Activated CD4-positive, CD25-positive, alpha-beta regulatory T cell treated with anti-CD3 and anti-CD28 coated beads, Interleukin-2, amount 50 U/mL, for 16 hours (primary cell): ENCODE measurements around the gene NUDT4B.
"Not testable (repeated sequence)": the region's sequence is repeated elsewhere in the genome, so short reads cannot be mapped to it uniquely, and the experiment has no call there.

Source experiments
- DNase-seq: peaks from one replicate; pipeline ENCODE4 v3.0.0-alpha.2; 2020; ENCODE audit warnings: low read depth, low spot score

Gene NUDT4B

DNA sequence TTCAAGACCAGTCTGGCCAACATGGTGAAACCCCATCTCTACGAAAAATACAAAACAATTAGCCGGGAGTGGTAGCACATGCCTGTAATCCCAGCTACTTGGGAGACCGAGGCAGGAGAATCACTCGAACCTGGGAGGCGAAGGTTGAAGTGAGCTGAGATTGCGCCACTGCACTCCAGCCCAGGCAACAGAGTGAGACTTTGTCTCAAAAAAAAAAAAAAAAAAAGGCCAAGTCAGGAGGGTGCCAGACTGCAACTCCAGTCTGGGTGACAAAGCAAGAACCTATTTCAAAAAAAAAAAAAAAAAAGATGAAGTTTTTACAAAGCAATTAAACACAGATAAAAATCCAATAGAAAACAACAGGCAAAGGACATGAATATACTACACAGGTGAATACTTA is 9.9 kb upstream of the NUDT4B start:
- not testable (repeated sequence) for DNase-seq

DNA sequence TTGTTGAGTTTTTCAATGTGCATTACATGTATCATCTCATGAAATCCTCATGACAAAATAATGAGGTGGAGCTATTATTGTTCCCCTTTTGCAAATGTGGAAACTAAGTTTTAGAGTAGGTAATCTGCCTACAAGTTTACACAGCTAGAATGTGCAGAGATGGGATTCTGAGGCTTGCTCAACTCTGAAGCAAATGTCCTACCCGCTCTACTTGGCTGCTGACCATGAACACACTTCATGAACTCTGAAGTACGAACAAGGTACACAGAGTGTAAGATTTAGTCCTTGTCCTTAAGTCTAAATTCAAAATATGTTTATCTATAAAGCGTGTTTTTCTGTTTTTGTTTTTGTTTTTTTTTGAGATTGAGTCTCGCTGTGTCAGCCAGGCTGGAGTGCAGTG is 5.4 kb upstream of the NUDT4B start:
- DNase-seq = not testable (repeated sequence)

DNA sequence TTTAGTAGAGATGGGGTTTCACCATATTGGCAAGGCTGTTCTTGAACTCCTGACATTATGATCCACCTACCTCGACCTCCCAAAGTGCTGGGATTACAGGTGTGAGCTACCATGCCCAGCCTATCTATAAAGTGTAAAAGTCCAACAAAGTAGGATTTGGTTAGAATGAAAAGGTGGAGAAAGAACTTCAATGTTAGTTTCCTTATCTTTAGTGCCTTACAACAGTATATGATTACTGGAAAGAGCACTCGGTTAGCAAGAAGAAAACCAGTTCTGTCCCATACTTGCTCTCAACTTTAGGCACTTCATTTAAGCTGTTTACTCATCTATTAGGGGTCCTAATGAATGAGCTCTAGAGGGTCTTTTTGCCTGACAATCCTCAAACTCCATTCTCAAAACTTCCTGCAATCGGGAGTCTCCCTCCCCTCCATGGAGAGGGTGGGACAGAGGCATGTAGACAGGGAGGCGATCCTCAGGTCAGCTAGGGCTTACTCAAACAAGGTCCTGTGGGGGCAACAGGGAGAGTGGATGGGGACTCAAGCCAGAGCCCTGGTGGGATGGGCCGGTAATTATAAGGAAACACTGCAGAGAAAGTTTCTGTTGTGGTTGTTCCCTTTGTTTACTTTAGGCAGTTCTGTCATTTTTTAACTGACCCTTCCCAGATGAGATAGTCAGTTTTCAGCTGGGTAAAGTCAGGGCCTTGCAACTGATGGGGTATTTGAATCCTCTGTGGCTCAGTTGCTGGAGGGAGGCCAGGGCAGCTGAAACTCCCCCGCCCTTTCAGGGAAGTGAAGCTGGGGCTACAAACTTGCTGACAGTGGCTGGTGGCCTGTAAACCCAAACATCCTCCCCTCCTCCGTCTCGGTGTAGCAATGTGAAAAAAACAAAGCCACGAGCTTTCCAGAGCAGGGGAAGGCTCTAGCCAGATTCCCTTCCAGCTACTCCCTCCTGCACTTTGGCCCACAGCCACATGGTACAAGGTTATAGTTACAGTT is 4.6 kb upstream of the NUDT4B start:
- DNase-seq = not testable (repeated sequence)

DNA sequence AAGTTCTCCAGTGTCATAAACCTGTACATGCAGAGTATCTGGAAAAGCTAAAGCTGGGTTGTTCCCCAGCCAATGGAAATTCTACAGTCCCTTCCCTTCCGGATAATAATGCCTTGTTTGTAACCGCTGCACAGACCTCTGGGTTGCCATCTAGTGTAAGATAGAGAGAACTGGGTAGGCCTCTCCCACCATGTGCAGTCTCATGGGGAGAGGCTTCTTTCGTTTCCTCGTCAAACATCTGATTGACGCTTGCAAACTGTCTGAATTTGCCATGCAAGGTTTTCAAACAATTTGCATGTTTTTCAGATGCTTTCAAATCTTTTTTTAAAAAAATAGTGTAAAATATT is 734 bp downstream of the NUDT4B start:
- not testable (repeated sequence) for DNase-seq

DNA sequence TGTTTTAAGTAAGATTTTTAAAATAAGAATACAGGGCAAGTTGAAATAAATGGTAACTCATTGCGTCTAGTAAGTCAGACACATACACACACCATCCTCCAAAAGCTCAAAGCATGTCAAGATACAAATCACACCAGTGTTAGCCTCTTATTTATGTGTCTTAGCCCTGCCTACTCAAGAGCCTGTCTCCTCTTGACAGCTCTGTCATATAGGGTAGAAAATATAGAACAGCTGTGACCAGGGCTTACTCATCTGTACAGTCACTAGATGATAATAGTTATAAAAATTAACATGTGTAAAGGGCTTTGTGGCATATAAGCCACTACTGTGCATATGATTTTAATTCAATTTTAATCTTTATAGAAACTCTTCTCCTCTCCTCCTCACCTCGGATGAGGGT is 7.7 kb downstream of the NUDT4B start:
- DNase-seq = not testable (repeated sequence)

DNA sequence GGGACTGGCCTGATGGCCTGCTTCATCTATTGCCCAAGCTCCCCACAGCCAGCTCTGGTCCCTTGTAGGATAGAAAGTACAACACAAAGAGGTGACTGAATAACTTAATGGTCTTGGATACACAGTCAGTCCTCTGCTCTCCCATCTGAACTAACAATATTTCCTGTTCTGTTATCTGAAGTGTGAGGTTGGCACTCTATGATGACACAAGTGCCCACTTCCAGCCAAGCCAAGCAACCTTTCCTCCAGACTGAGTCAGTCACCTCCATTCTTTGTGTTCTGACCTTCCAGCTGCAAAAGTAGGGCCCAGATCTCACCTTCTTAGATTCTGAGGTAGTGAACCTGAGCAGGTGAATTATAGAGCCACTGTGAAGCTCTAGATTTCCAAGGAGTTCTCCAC is 8.9 kb downstream of the NUDT4B start:
- not testable (repeated sequence) for DNase-seq

DNA sequence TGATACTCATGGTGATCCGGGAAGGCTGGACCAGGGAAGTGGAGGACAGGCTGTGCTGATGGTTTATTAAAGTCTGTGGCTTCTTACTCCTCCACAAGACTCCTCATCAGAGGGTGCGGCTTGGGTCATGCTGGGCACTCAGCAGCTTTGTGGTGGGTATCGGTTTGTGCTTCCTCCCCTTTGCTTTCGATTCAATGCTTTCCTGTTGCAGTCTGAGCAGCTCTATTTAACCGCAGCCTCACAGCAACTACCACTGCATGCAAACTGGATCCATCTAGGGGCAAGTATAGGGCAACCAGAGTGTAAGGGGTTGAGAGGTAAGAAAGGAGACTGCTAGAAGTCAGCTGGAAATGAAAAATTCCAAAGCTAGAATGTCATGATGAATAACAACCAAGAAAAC is 9.8 kb downstream of the NUDT4B start:
- not testable (repeated sequence) for DNase-seq

DNA sequence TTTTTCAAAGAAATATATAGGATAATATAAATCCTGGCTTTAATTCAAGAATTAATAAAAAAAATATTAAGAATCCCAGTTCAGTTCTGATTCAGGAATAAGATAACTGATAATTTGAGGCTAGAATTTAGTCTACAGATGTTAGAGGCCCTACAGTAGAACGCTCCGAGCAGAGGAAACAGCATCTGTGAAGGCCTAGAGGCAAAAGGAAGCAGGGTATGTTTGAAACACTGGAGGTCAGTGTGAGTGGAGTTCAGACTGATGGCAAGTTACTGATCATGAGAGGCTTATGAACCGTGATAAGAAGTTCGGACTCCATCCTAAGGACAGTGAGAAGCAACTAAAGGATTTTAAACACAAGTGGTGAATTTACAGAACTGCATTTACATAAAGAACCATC is 10.4 kb downstream of the NUDT4B start:
- not testable (repeated sequence) for DNase-seq

DNA sequence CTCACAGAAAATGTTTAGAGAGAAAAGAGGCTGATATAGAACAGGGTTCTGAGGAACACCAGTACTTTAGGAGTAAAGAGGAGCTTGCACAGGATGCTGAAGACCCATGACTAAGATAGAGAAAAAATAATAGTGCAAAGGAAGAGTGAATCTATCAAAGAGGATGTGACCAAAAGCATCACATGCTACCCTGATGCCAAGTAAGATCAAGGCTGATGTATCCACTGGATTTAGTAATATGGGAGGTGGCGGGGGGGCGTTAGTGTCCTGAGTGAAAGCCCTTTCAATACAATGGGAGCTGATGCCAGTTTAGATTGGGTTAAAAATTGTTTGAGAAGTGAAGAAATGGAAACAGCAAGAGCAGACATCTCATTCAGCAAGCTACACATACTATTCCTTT is 11.2 kb downstream of the NUDT4B start:
- not testable (repeated sequence) for DNase-seq

DNA sequence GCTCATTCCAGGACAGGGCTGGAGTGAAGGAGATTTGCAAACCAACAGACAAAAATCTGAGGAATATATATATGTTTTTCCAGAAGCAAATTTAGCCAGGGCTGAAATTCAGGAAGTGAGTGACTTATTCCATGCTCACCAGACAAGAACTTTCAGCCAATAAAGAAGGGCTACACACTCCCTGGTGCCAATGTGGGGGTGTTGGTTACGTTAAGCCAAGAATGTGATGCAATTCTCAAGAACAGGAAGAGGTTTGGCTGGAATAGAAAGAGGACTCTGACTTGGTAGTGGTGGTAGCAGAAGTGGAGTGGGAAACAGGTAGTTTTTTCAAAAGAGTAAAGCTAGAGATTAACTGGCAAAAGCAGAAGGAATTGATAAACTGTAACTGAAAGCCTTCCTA is 11.6 kb downstream of the NUDT4B start:
- not testable (repeated sequence) for DNase-seq

DNA sequence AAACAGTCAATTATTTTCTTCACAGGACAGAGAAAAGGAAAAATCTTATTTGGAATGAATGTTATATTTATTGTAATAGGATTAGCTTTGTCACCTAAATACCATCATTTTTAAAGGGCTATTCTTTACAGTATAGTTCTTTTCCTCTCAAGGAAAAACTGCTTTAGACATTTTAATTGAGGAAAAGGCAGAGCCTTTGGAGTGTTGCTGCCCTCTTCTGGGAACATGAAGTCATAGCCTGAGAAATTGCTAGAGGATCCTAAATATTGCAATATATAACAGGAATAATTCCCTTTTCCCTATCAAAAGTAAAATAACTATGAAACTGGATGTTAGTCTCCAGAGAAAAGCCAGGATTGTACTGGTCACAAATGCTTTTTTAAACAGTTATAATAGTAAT is 12.8 kb downstream of the NUDT4B start:
- DNase-seq = not testable (repeated sequence)

DNA sequence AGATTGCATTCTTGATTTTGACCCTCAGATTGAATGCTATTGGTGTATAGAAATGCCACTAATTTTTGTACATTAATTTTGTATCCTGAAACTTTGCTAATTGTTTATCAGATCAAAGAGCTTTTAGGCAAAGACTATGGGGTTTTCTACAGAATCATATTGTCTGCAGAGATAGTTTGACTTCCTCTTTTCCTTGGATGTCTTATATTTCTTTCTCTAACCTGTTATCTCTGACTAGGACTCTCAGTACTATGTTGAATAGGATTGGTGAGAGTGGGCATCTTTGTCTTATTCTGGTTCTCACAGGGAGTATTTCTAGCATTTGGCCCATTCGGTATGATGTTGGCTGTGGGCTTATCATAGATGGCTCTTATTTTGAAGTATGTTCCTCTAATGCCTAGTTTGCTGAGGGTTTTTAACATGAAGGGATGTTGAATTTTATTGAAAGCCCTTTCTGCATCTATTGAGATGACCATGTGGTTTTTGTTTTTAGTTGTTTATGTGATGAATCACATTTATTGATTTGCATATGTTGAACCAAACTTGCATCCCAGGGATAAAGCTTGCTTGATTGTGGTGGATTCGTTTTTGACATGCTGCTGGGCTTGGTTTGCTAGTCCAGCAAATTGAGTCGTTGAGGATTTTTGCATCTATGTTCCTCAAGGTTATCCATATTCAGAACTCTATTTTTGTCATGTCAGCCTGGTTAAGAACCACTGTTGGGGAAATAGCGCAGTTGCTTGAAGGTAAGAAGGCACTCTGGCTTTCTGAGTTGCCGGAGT is 16.9 kb downstream of the NUDT4B start:
- DNase-seq = not testable (repeated sequence)

DNA sequence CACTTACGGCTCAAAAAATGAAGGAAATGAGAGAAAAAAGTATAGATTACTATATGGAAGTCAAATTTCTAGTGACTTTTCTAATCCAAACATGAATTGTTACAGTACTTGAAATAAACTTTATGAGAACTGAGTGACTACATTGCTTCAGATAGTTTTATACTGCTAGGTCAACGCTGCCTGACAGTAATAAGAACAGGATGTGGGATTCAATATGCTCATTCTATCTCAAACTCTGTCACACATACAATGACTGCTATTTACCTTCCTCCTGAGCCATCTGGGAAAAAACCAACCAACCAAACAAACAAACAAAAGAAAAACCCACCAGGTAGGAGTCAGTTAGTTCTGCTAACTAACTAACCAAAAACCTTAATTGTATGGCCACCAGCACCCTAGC is 20.0 kb downstream of the NUDT4B start:
- DNase-seq = not testable (repeated sequence)

DNA sequence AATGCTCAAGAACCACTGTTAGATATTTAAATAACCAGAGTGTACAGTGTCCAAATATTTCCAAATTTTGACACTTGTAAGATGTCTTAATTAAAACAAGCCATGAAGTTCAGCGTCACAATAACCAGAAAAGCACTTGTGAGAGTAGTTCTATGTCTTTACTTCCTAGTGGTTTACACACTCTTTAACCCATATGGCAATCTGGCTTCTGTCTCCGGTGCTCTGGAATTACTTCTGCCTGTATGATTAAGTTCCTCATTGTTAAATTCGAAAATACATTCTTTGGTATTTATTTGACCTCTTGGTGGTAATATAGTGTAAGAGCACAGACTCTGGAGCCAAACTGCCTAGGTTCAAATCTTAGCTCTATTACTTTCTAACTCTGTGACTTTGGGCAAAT is 20.9 kb downstream of the NUDT4B start:
- DNase-seq = not testable (repeated sequence)

DNA sequence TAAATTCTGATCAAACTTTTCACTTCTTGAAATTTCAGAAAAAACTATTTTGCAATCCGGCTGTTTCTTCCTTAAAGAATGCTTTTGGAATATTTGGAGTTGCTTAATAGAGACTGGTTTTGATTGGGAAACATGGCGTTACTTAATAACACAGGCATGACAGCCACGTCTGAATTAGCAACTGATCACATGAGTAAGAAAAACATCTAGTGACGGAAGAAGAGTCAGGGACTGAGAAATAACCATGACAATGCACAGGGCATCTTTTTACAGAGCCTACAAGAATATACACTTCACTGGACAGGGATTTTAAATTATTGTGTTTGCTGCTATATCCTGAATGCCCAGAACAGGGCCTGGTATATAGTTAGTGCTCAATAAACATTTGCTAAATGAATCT is 25.1 kb downstream of the NUDT4B start:
- not testable (repeated sequence) for DNase-seq

DNA sequence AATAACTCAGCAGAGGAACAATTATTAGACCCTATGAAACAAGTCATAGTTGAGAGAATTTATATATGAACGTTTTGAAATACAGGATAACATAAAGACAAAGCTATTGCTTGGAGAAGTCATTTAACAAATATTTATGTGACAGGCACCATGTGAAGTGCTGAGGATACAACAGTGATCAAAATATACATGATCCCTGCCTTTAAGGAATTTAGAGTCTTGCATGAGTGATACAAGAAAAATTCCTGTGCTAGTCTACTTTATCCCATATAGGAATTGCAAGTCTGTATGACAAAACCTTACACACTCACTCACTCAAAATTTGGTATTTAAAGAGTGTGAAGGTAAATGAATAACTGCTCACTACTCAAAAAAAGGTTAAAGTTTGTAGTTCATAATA is 25.5 kb downstream of the NUDT4B start:
- not testable (repeated sequence) for DNase-seq

DNA sequence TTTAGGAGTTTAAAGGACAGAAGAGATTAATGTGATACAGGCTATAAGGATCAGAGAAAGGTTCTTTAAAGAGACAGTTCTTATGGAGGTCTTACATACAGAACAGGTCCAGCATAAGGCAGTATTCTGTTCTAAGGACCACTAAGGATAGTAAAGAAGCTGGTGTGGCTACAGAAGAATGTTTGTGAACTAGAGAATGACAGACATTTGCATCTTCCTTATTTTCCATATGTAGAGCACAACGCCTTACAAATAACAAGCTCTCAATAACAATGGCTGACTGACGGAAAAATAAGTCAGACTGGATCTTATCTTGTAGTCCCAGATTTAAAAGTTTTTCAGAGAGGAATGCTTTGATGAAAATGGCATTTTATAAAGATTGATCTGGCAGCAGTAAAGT is 26.7 kb downstream of the NUDT4B start:
- DNase-seq = not testable (repeated sequence)

DNA sequence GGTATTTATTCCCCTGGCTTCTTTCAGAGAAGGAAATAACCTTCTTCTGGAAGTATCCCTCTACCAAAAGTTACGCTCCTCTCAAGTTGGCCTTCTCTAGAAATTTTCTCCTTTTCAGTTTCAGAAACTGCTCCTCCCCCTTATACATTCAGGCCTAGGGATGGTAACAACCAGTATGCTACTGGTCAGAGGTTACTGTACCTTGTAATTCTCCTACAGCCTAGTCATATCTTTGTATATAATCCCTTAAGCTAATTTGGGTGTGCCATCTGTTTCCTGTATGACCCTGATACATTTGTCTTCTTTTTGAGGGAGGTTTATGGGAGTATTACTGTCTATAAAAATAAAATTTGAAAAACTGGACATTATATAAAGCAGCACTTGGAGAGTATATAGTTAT is 29.1 kb downstream of the NUDT4B start:
- DNase-seq = not testable (repeated sequence)

DNA sequence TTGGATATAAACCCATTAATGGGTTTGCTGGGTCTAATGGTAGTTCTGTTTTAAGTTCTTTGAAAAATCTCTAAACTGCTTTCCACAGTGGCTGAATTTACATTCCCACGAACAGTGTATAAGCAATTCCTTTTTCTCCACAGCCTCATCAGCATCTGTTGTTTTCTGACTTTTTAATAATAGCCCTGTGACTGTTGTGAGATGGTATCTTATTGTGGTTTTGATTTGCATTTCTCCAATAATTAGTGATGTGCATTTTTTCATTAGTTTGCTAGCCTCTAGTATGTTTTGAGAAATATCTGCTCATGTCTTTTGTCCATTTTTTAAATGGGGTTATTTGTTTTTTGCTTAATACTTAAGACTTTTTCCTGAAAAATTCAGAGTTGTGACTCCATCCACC is 31.8 kb downstream of the NUDT4B start:
- not testable (repeated sequence) for DNase-seq

DNA sequence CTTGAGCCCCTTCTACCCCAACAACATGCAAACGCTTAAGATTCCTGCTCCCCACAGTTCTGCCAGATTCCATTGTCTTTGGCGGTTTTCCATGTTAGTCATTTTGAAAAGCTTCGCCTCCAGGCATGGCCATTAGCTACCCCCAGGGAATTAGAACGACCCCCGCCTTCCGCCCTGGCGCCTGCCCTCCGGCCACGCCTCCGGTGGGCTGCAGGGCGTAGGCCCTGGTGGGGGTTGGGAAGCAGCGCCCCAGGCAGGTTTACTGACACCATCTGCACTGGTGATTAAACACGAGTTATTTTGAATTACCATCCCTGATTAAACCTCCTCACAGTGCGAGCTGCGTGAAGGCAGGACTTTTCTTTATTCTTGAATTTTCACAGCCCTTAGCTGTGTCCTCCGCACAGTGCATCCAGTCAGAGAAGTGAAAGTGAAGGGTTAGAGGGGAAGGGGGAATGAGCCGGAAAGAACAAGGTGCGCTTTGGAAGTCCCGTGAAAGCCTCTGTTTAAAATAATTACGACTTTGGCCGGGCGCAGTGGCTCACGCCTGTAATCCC is 43.0 kb downstream of the NUDT4B start:
- DNase-seq = not testable (repeated sequence)

DNA sequence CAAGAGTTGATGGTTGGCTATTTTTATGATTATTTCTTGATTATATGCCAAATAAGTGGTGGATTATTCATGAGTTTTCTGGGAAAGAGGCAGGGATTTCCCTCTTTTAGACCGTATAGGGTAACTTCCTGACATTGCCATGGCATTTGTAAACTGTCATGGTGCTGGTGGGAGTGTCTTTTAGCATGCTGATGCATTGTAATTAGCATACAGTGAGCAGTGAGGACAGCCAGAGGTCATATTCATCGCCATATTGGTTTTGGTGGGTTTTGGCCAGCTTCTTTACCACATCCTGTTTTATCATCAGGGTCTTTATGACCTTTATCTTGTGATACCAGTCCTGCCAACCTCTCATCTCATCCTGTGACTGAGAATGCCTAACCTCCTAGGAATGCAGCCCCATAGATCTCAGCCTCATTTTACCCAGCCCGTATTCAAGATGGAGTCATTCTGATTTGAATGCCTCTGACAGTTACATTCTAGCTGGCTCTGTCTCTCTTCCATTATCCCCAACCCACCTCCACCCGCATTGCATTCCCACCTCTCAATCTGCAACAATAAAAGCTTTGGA is 45.3 kb downstream of the NUDT4B start:
- DNase-seq = not testable (repeated sequence)
